Measurements from ENCODE around the gene MID1. TPM values are rescaled to one million over a fixed set of nuclear protein-coding genes. Genes with fewer than 3 reads are reported as not detected.

Gene MID1
- total RNA-seq, 2 donors from 2014 or later, result 14.6 to 26.1 TPM

DNA sequence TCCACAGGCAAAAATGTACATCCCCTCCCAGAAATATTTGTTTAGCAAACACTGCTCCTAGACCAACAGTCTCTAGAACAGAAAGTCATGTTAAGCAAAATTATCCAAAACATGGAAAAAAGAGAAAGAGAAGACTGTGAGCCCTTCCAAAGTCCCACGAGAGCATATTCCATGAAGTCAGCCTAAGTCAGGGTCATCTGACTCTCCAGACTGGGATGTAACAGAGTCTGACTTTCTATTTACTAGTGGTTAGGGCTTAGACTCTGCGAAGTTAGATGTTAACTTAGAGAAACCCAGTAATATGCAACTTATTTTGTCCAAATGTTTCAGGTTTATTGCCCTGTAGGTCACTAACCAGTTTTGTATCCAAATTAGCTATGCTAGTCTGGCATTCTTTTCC lies 102.3 kb downstream of the MID1 start:
- H3K4me1 ChIP-seq (replicated peaks), result no peaks in the 10 kb centered on the region
- TF ChIP-seq, protein P1, sequence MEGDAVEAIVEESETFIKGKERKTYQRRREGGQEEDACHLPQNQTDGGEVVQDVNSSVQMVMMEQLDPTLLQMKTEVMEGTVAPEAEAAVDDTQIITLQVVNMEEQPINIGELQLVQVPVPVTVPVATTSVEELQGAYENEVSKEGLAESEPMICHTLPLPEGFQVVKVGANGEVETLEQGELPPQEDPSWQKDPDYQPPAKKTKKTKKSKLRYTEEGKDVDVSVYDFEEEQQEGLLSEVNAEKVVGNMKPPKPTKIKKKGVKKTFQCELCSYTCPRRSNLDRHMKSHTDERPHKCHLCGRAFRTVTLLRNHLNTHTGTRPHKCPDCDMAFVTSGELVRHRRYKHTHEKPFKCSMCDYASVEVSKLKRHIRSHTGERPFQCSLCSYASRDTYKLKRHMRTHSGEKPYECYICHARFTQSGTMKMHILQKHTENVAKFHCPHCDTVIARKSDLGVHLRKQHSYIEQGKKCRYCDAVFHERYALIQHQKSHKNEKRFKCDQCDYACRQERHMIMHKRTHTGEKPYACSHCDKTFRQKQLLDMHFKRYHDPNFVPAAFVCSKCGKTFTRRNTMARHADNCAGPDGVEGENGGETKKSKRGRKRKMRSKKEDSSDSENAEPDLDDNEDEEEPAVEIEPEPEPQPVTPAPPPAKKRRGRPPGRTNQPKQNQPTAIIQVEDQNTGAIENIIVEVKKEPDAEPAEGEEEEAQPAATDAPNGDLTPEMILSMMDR (IDR thresholded peaks at IDR 0.05), result no peak
- TF ChIP-seq POLR2A (IDR thresholded peaks at IDR 0.05), result no peak
- TF ChIP-seq POLR2AphosphoS5 (IDR thresholded peaks at IDR 0.05), result no peak
- H3K36me3 ChIP-seq, result no peaks in the 10 kb centered on the region
- no peak overlapping the region for H3K4me3 ChIP-seq
- WGBS, result 66% methylated on average over 2 of the region's 2 CpGs
- intact Hi-C loops (cut with DNase I), result no loop called here
- no peak for DNase-seq (ENCODE audit: low spot score)
- no peaks in the 10 kb centered on the region for H3K9me3 ChIP-seq
- H3K27ac ChIP-seq, result no peak overlapping the region
- H3K27me3 ChIP-seq (replicated peaks; ENCODE audit: insufficient read depth), result no peaks in the 10 kb centered on the region

DNA sequence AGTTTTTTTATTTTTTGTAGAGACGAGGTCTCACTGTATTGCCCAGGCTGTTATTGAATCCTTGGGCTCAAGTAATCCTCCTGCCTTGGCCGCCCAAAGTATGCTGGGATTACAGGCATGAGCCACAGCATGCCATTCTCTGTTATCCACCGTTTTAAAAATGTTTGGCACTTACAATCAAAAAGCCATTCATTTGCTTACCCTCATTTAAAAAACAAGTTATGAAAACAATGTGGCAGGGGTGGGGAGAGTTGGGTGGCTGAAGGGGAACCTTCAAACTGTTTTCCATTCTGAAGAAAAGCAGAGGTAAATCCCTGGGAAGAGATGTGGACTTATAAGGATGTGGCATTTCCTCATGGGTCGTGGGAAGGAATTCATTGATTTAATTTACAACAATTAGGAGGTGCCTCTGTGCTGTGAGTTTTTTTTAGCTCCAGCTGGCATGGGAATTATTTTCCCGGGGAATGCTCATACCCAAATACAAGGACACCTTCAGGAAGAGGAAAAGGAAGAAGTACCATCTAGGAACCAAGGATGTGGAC lies 103.5 kb downstream of the MID1 start:
- WGBS, result 59% methylated on average over 5 of the region's 5 CpGs
- Histone ChIP-seq H3K36me3 (no peaks in the 10 kb centered on the region), H3K9me3 (no peaks in the 10 kb centered on the region), H3K27me3 (replicated peaks; ENCODE audit: insufficient read depth) (no peaks in the 10 kb centered on the region), H3K27ac (no peak overlapping the region), H3K4me3 (no peak overlapping the region), H3K4me1 (replicated peaks) (no peaks in the 10 kb centered on the region)
- intact Hi-C loops (cut with DNase I), result no loop called here
- TF ChIP-seq, protein P1 (IDR thresholded peaks at IDR 0.05), result no peak
- TF ChIP-seq POLR2AphosphoS5 (IDR thresholded peaks at IDR 0.05), result no peak
- no peak for TF ChIP-seq POLR2A (IDR thresholded peaks at IDR 0.05)
- DNase-seq (ENCODE audit: low spot score), result no peak

DNA sequence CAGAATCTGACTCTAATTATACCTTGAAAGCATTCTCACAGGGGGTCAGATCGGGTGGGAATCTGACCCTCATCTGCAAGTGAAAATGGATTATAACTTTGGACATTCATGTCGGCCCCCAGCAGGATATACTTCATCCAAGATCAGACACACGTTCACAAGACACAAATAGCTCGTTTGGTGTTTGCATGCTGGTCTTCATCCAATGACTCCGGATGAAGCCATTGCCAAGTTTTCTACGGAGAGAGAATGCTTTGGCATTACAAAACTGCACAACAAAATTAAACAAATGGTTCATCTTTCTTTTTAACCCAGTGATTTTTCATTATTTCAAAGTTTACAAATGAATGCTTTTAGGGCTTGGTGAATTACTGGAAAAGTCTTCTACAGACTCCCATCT lies 105.5 kb downstream of the MID1 start:
- Histone ChIP-seq H3K4me3 (no peak overlapping the region), H3K27ac (no peak overlapping the region), H3K4me1 (replicated peaks) (no peaks in the 10 kb centered on the region), H3K9me3 (no peaks in the 10 kb centered on the region), H3K27me3 (replicated peaks; ENCODE audit: insufficient read depth) (no peaks in the 10 kb centered on the region), H3K36me3 (no peaks in the 10 kb centered on the region)
- 13% methylated on average over 6 of the region's 6 CpGs for WGBS
- TF ChIP-seq POLR2AphosphoS5 (IDR thresholded peaks at IDR 0.05), result no peak
- TF ChIP-seq POLR2A (IDR thresholded peaks at IDR 0.05), result no peak
- TF ChIP-seq, protein P1 (IDR thresholded peaks at IDR 0.05), result no peak
- DNase-seq (ENCODE audit: low spot score), result no peak
- intact Hi-C loops (cut with DNase I), result no loop called here

DNA sequence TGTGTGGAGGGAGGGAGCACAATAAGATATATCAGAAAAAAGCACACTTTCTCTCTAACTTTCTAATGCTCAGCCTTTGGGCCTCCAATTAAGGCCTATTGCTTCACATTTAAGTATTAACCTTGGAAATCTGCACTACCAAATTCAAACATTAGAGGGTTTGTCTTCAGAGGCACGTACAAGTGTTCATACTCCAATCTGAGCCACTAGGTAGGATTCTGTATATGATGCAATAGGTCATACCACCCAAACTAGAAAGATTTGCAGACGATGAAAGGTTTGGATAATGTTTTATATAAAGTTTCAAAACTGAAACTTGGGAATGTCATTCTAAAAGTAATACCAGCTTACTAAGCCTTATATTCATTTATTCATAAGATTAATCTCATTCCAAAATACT lies 106.4 kb downstream of the MID1 start:
- intact Hi-C loops (cut with DNase I), result no loop called here
- H3K4me3 ChIP-seq, result no peak overlapping the region
- H3K27ac ChIP-seq, result no peak overlapping the region
- no peaks in the 10 kb centered on the region for H3K36me3 ChIP-seq
- no peaks in the 10 kb centered on the region for H3K4me1 ChIP-seq (replicated peaks)
- no peaks in the 10 kb centered on the region for H3K27me3 ChIP-seq (replicated peaks; ENCODE audit: insufficient read depth)
- DNase-seq (ENCODE audit: low spot score), result no peak
- 73% methylated on average over 2 of the region's 2 CpGs for WGBS
- TF ChIP-seq POLR2AphosphoS5 (IDR thresholded peaks at IDR 0.05) (no peak), POLR2A (IDR thresholded peaks at IDR 0.05) (no peak)
- TF ChIP-seq, protein P1 (IDR thresholded peaks at IDR 0.05), result no peak
- no peaks in the 10 kb centered on the region for H3K9me3 ChIP-seq

DNA sequence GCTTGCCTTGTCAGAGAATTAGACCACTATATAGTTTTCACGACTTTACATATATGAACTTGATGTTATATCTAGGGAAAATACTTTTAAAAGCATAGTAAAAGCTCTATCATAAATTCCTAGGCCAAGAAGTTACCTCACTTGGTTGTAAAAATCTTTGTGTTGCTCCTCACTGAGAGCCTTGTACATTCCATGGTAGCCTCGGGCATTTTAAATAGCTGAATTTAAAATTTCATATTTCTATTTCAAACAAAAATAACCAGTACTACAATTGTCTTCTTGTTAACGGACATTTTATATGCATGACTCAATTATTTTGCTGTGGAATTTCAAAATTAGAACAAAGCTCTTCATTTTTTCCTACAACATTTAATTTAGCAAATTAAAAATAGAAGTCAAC lies 107.6 kb downstream of the MID1 start:
- TF ChIP-seq POLR2AphosphoS5 (IDR thresholded peaks at IDR 0.05) (no peak), POLR2A (IDR thresholded peaks at IDR 0.05) (no peak)
- TF ChIP-seq, protein P1 (IDR thresholded peaks at IDR 0.05), result no peak
- Histone ChIP-seq H3K4me3 (no peak overlapping the region), H3K4me1 (replicated peaks) (no peaks in the 10 kb centered on the region), H3K27ac (no peak overlapping the region), H3K9me3 (no peaks in the 10 kb centered on the region), H3K27me3 (replicated peaks; ENCODE audit: insufficient read depth) (no peaks in the 10 kb centered on the region), H3K36me3 (no peaks in the 10 kb centered on the region)
- 63% methylated on average over 3 of the region's 3 CpGs for WGBS
- intact Hi-C loops (cut with DNase I), result no loop called here
- no peak for DNase-seq (ENCODE audit: low spot score)

Measured in prostate gland (tissue), 2 donors.